Naive thymus-derived CD4-positive, alpha-beta T cell (primary cell): ENCODE results near the gene TNFRSF1B. TPM values are rescaled to one million over a fixed set of nuclear protein-coding genes. Genes with fewer than 3 reads are reported as not detected.

Experiments
- ATAC-seq: fragments of 150-1000 bp; cut with Tn5 transposase; 2 replicates; pipeline ENCODE4 v1.10.0; 2021; ENCODE audit warnings: mild to moderate bottlenecking, moderate library complexity
- CTCF ChIA-PET: fragments of 350-600 bp; sonication (Branson Sonifier 250); formaldehyde crosslinking; loops from one replicate; lab custom pipeline; 2021; ENCODE audit warnings: antibody characterized with exemption; lab: Charles Lee
- POLR2A ChIA-PET: fragments of 350-600 bp; sonication (Branson Sonifier 250); formaldehyde crosslinking; loops from one replicate; lab custom pipeline; 2021; ENCODE audit warnings: antibody characterized with exemption, inconsistent platforms; lab: Charles Lee
- DNase-seq, 9 donors: peaks; one replicate each; pipeline versions ENCODE4 v3.0.0 to v3.0.0-alpha.2; 2020 to 2022; ENCODE audit warnings: mixed read lengths in 1 of 9
- H3K27ac ChIP-seq: one replicate; pipeline ENCODE4 v1.7.0; 2013; ENCODE audit warnings: mild to moderate bottlenecking, low read depth, low read length, moderate library complexity
- H3K27me3 ChIP-seq, 2 donors: one replicate each; pipeline ENCODE4 v1.7.0; 2013; ENCODE audit warnings: low read length in 2 of 2, mild to moderate bottlenecking in 2 of 2, moderate library complexity in 2 of 2; ENCODE audit not compliant: control insufficient read depth in 2 of 2, insufficient read depth in 2 of 2
- H3K36me3 ChIP-seq, 3 experiments: 1 replicate in 2 of 3; 2 replicates in 1 of 3; pipeline ENCODE4 v1.7.0; 2013; ENCODE audit warnings: low read length in 3 of 3, mild to moderate bottlenecking in 3 of 3, moderate library complexity in 1 of 3; ENCODE audit not compliant: insufficient read depth in 3 of 3, control insufficient read depth in 2 of 3
- H3K4me1 ChIP-seq, 2 donors: one replicate each; pipeline ENCODE4 v1.7.0; 2013; ENCODE audit warnings: low read length in 2 of 2, mild to moderate bottlenecking in 2 of 2, moderate library complexity in 1 of 2; ENCODE audit not compliant: control insufficient read depth in 2 of 2, insufficient read depth in 2 of 2
- H3K4me3 ChIP-seq: 2 replicates; pipeline ENCODE4 v1.7.0; 2013; ENCODE audit warnings: mild to moderate bottlenecking, low read length
- H3K9me3 ChIP-seq, 3 experiments: 1 replicate in 2 of 3; 2 replicates in 1 of 3; pipeline ENCODE4 v1.7.0; 2013; ENCODE audit warnings: low read length in 3 of 3; ENCODE audit not compliant: control insufficient read depth in 2 of 3
- H3K27ac Mint-ChIP-seq, 9 donors: one replicate each; pipeline ENCODE4 v1.8.0; 2020 to 2022; ENCODE audit warnings: mixed read lengths in 9 of 9, mild to moderate bottlenecking in 8 of 9, moderate library complexity in 5 of 9, inconsistent platforms in 2 of 9
- H3K27me3 Mint-ChIP-seq, 5 donors: one replicate each; pipeline ENCODE4 v1.8.0; 2021 to 2022; ENCODE audit warnings: mixed read lengths in 5 of 5, mild to moderate bottlenecking in 1 of 5
- H3K36me3 Mint-ChIP-seq, 5 donors: one replicate each; pipeline ENCODE4 v1.8.0; 2020 to 2022; ENCODE audit warnings: mixed read lengths in 5 of 5, mild to moderate bottlenecking in 3 of 5, inconsistent platforms in 1 of 5
- H3K4me1 Mint-ChIP-seq, 7 donors: one replicate each; pipeline ENCODE4 v1.8.0; 2020 to 2022; ENCODE audit warnings: mixed read lengths in 7 of 7, mild to moderate bottlenecking in 3 of 7, inconsistent platforms in 1 of 7
- H3K4me3 Mint-ChIP-seq, 10 donors: one replicate each; pipeline ENCODE4 v1.8.0; 2020 to 2022; ENCODE audit warnings: mild to moderate bottlenecking in 10 of 10, mixed read lengths in 10 of 10, moderate library complexity in 6 of 10, inconsistent platforms in 2 of 10
- H3K9me3 Mint-ChIP-seq, 11 donors: one replicate each; pipeline ENCODE4 v1.8.0; 2020 to 2022; ENCODE audit warnings: mixed read lengths in 11 of 11, mild to moderate bottlenecking in 4 of 11, inconsistent platforms in 1 of 11, moderate library complexity in 1 of 11
- intact Hi-C, 2 donors: fragments of 100-400 bp; cut with micrococcal nuclease; formaldehyde crosslinking; loops; one replicate each; pipeline ENCODE4 v1.15.1; 2023
- polyA plus RNA-seq, 2 donors: library from polyadenylated mRNA; unstranded; fragments of 300-500 nt; fragmentation: Illumina TruSeq; gene quantifications; one replicate each; pipeline ENCODE4 v1.2.3, GENCODE V29; 2021
- total RNA-seq, 6 experiments: library from RNA in 5 of 6; stranded (reverse) in 5 of 6; gene quantifications; 1 replicate in 5 of 6; 2 replicates in 1 of 6; pipeline ENCODE4 v1.2.3 and lab custom pipeline; 2021 to 2026

TNFRSF1B gene
- total and polyA plus RNA-seq, 7 experiments from 2014 or later, result 30.1 to 278 (median 48.2) TPM

DNA sequence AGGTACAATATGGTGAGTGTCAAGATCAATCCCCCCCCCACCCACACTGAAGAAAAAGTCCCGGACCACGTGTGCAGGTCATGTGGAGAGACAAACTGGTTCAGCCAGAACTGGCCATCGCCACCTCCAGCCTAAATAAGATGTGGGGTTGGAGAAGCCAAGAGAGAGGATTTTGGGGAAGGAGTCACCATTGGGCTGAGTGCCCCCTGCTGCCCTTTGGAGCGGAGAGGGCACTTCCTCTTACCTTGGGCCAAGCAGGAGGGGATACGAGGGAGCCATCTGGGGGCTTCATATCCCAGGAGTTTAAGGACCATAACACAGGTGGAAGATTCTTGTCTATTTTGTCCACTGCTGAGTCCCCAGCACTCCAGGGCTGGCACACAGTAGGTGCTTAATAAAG lies 2.6 kb upstream of the TNFRSF1B start:
- CTCF ChIA-PET, result no interaction called here
- no peaks in the 10 kb centered on the region for H3K9me3 ChIP-seq
- peaks cover 0 to 2% (median 0%) of the 10 kb centered on the region in 11 donors for H3K9me3 Mint-ChIP-seq
- H3K27ac ChIP-seq, result no peak overlapping the region
- peaks cover 35 to 58% of the 10 kb centered on the region in 2 donors for H3K4me1 ChIP-seq
- H3K36me3 ChIP-seq, result no peaks in the 10 kb centered on the region
- peak overlapping the region in 2 of 10 donors; percentile 21 to 34 for H3K4me3 Mint-ChIP-seq
- intact Hi-C loops, result no loop called here
- no peaks in the 10 kb centered on the region for H3K27me3 Mint-ChIP-seq
- H3K27ac Mint-ChIP-seq, result peak overlapping the region in 4 of 9 donors; percentile 17 to 65 (median 45)
- DNase-seq (no peak), ATAC-seq (no peak)
- POLR2A ChIA-PET, result interaction anchor here (0.9 to 1.3 kb wide), 4 partner anchors 13 to 45 kb away, joined by 3 read pairs; no protein-coding TSS in a partner anchor
- H3K4me3 ChIP-seq, result no peak overlapping the region
- H3K36me3 Mint-ChIP-seq, result peaks cover 0 to 19% (median 0%) of the 10 kb centered on the region in 5 donors
- H3K4me1 Mint-ChIP-seq, result peaks cover 54 to 81% (median 63%) of the 10 kb centered on the region in 7 donors
- no peaks in the 10 kb centered on the region for H3K27me3 ChIP-seq

DNA sequence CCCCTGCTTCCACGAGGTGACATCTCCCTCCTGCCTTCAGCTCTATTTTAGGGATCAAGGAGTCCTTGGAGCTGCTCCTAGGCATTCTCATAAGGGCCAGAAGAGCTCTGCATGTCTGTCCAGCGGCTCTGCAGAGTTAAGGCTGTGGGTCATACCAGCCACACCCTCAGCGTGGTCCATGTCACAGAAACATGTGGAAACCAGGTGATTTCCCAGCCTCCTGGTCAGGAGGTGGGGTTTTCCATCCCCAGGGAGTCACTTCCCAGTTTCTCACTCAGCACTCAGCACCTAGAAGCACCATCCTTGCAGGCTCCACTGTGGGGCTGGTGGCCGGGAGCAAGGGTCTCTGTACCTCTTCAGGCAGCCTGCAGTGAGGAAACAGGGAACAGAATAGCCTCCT lies 1.4 kb upstream of the TNFRSF1B start:
- CTCF ChIA-PET, result interaction anchor here (0.7 to 2.0 kb wide), 2 partner anchors 40 to 72 kb away, joined by 3 to 7 read pairs; no protein-coding TSS in a partner anchor
- Histone ChIP-seq H3K9me3 (no peaks in the 10 kb centered on the region), H3K27me3 (no peaks in the 10 kb centered on the region), H3K27ac (no peak overlapping the region), H3K4me3 (no peak overlapping the region), H3K36me3 (no peaks in the 10 kb centered on the region), H3K4me1 (peaks cover 34 to 66% of the 10 kb centered on the region in 2 donors)
- peak overlapping the region in 1 of 9 donors; percentile 65 for H3K27ac Mint-ChIP-seq
- intact Hi-C loops, result loop anchor here (5.0 kb wide), 2 partner anchors 42 to 452 kb away; partner anchors contain the start of gene DHRS3 (in 1 of the 2)
- DNase-seq (no peak), ATAC-seq (no peak)
- peaks cover 0 to 2% (median 0%) of the 10 kb centered on the region in 11 donors for H3K9me3 Mint-ChIP-seq
- H3K4me3 Mint-ChIP-seq, result no peak overlapping the region
- peaks cover 48 to 86% (median 64%) of the 10 kb centered on the region in 7 donors for H3K4me1 Mint-ChIP-seq
- H3K36me3 Mint-ChIP-seq, result peaks cover 0 to 27% (median 0%) of the 10 kb centered on the region in 5 donors
- POLR2A ChIA-PET, result interaction anchor here (0.7 to 2.3 kb wide), 10 partner anchors 8 to 44 kb away, joined by 3 to 9 read pairs (median 4); no protein-coding TSS in a partner anchor
- no peaks in the 10 kb centered on the region for H3K27me3 Mint-ChIP-seq

DNA sequence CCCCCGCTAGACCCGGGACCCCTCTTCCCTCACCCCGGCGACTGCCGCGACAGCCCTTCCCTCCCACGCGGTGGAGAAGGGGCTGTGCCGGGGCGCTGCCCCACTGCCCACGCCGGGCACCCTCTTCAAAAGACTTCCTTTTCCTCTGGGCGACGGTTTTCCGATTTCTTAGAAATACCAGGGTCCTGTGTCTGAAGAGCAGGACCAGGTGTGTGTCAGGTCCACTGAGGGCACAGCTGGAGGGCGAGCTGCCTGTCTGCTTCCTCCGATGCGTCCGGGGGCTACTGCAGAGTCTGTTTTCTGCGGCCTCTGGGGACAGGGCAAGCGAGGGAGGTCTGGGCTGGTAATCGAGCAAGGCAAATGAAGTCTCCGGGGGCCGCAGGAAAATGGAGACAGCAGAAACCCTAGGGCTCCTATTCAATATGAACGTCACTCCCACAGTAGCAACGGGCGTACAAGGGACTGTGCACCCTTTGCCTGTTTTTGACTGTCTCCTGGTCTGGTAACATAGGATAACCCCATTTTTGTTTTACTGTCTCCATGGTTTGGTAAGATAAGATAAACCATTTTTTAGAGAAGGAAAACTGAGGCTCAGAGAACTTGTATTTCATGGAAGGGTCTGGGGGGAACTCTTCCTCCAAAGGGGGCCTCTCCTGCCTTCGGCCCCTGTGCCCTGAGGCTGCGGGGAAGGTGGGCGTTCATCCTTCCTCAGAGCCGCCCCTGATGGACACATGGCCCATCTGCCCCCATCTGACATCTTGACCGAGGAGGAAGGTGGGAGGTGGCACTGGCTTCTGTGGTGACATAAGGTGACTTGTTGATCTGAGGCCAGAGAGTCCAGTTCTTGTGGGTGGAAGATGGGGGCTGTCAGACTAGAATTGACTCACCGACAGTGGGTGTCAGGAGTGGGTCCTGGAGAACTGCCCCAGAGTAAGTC lies 970 bp downstream of the TNFRSF1B start:
- peaks cover 17 to 59% of the 10 kb centered on the region in 2 donors for H3K4me1 ChIP-seq
- no peaks in the 10 kb centered on the region for H3K27me3 Mint-ChIP-seq
- H3K9me3 ChIP-seq, result no peaks in the 10 kb centered on the region
- H3K36me3 Mint-ChIP-seq, result peaks cover 3 to 38% (median 5%) of the 10 kb centered on the region in 5 donors
- peaks cover 0 to 2% (median 0%) of the 10 kb centered on the region in 11 donors for H3K9me3 Mint-ChIP-seq
- H3K27ac Mint-ChIP-seq, result peak overlapping the region; percentile 94 to 100 (median 98)
- H3K4me1 Mint-ChIP-seq, result peaks cover 42 to 83% (median 60%) of the 10 kb centered on the region in 7 donors
- peak overlapping the region; percentile 91 for H3K27ac ChIP-seq
- H3K36me3 ChIP-seq, result no peaks in the 10 kb centered on the region
- peak overlapping the region; percentile 94 to 100 (median 98) for H3K4me3 Mint-ChIP-seq
- intact Hi-C loops, result loop anchor here (1.0 to 5.0 kb wide), 4 partner anchors 11 to 450 kb away; partner anchors contain the start of gene DHRS3 (in 1 of the 2)
- DNase-seq (peak in 1 of 9 donors; percentile 59), ATAC-seq (no peak)
- ChIA-PET POLR2A (interaction anchor here (0.5 to 4.5 kb wide), 10 partner anchors 11 to 66 kb away, joined by 3 to 29 read pairs (median 4); no protein-coding TSS in a partner anchor), CTCF (interaction anchor here (1.3 to 1.4 kb wide), 2 partner anchors 18 to 42 kb away, joined by 3 to 4 read pairs; no protein-coding TSS in a partner anchor)
- no peaks in the 10 kb centered on the region for H3K27me3 ChIP-seq
- peak overlapping the region; percentile 84 for H3K4me3 ChIP-seq

DNA sequence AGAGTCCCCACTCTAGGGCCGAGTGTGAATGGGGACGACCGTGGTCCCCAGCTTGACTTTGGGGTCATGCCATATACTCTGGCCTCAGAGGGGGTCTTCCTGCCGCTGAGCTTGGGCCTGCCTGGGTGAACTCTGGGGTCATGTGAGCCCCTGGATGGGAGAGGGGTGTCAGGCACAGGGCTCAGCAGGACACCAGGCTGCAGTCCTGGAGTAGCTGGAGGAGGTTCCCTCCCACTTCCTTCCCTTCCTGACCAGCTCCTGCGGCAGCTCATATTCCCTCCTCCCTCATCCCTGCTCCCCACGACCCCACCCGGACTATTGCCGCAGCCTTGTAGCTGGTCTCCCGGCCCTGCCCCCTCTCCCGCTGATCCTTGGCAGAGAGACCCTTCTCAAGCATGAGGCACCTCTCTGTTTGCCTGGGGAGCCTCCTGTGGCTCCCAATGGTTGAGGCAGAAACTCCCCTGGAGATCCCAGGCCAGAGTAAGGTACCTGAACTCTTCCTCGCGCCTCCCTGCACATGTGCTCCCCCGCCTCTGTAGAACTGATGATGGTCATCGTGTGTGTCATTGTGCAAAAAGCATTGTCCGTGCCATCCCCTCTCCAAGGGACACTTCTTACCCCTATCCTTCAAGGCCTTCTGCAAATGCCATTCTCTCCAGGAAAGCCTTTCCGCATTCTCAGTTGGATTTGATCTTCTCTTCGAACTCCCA lies 1.8 kb downstream of the TNFRSF1B start:
- Mint-ChIP-seq H3K27me3 (no peaks in the 10 kb centered on the region), H3K36me3 (peaks cover 3 to 37% (median 5%) of the 10 kb centered on the region in 5 donors), H3K4me3 (peak overlapping the region; percentile 94 to 100 (median 98)), H3K4me1 (peaks cover 42 to 83% (median 64%) of the 10 kb centered on the region in 7 donors), H3K9me3 (peaks cover 0 to 2% (median 0%) of the 10 kb centered on the region in 11 donors), H3K27ac (peak overlapping the region; percentile 94 to 100 (median 98))
- Histone ChIP-seq H3K9me3 (no peaks in the 10 kb centered on the region), H3K27me3 (no peaks in the 10 kb centered on the region), H3K4me3 (peak overlapping the region; percentile 84), H3K36me3 (no peaks in the 10 kb centered on the region), H3K4me1 (peaks cover 23 to 59% of the 10 kb centered on the region in 2 donors), H3K27ac (peak overlapping the region; percentile 91)
- DNase-seq, result no peak
- ATAC-seq, result no peak
- intact Hi-C loops, result loop anchor here (5.0 kb wide), 2 partner anchors 39 to 449 kb away; partner anchors contain the start of gene DHRS3 (in 1 of the 2)
- POLR2A ChIA-PET, result interaction anchor here (0.6 to 4.5 kb wide), 8 partner anchors 8 to 65 kb away, joined by 3 to 29 read pairs (median 6); no protein-coding TSS in a partner anchor
- CTCF ChIA-PET, result interaction anchor here (0.6 to 1.8 kb wide), 7 partner anchors 12 to 392 kb away, joined by 3 to 6 read pairs (median 4); no protein-coding TSS in a partner anchor

DNA sequence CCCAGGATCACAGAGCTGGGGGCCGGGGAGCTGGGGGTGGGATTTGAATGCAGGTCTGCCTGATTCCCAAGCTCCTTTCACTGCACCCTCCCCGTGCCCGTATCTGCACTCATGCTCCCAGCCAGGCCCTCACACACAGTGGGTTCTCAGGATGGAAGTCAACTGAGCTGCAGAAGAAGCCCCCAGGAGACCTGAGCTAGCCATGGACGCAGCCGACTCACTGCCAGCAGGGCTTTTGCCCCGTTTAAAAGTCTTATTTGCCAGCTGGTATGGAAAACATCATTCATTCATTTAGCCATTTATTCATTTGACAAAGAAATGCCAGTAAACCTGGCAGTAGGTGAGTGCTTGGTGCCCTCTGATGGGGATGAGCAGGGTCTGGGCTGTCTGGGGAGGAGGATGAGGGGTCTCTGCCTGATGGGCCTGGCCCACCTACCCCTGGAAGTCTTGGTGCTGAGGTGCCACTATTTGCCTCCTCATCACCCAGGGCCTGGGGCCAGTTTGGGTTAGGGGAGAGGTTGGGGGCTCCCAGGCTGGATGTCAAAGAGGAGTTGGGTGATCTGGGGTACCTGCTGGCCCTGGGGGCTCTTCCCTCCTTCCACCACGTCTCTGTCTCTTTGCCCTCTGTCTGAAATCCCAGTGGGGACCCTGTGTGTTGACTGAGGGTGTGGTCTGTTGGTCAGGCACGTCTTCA lies 2.8 kb downstream of the TNFRSF1B start:
- POLR2A ChIA-PET, result interaction anchor here (0.6 to 4.5 kb wide), 7 partner anchors 9 to 44 kb away, joined by 3 to 29 read pairs (median 9); no protein-coding TSS in a partner anchor
- peaks cover 0 to 3% (median 0%) of the 10 kb centered on the region in 11 donors for H3K9me3 Mint-ChIP-seq
- CTCF ChIA-PET, result interaction anchor here (0.7 to 1.8 kb wide), 7 partner anchors 18 to 59 kb away, joined by 3 to 6 read pairs (median 4); no protein-coding TSS in a partner anchor
- H3K4me1 Mint-ChIP-seq, result peaks cover 46 to 83% (median 74%) of the 10 kb centered on the region in 7 donors
- Histone ChIP-seq H3K27me3 (no peaks in the 10 kb centered on the region), H3K27ac (peak overlapping the region; percentile 91), H3K4me1 (peaks cover 32 to 63% of the 10 kb centered on the region in 2 donors), H3K9me3 (no peaks in the 10 kb centered on the region), H3K4me3 (no peak overlapping the region), H3K36me3 (no peaks in the 10 kb centered on the region)
- peak overlapping the region; percentile 76 to 100 (median 95) for H3K27ac Mint-ChIP-seq
- intact Hi-C loops, result loop anchor here (5.0 kb wide), 2 partner anchors 38 to 448 kb away; partner anchors contain the start of gene DHRS3 (in 1 of the 2)
- H3K4me3 Mint-ChIP-seq, result peak overlapping the region in 5 of 10 donors; percentile 68 to 100 (median 94)
- peaks cover 3 to 41% (median 5%) of the 10 kb centered on the region in 5 donors for H3K36me3 Mint-ChIP-seq
- no peak for DNase-seq
- ATAC-seq, result no peak
- no peaks in the 10 kb centered on the region for H3K27me3 Mint-ChIP-seq
